A549 (cell line): ENCODE data around the gene GLYAT. TPM values are rescaled to one million over a fixed set of nuclear protein-coding genes. Genes with fewer than 3 reads are reported as not detected.

Experiments
- ATAC-seq, 2 experiments: fragments of 200-7000 bp in 1 of 2; fragments of >200 bp in 1 of 2; cut with Nextera tagmentation in 1 of 2; cut with Tn5 transposase in 1 of 2; 3 replicates each; pipeline versions ENCODE4 v1.8.0 to v1.9.1; 2018 to 2020; ENCODE audit warnings: mild to moderate bottlenecking in 1 of 2, moderate library complexity in 1 of 2
- CTCF ChIA-PET: fragments of 300-600 bp; sonication (Branson Sonifier 250); formaldehyde crosslinking; extraction: SDS; loops from one replicate; lab custom pipeline; 2021; ENCODE audit warnings: antibody characterized with exemption, inconsistent platforms; lab: Yijun Ruan, JAX
- POLR2A ChIA-PET: fragments of 350-600 bp; formaldehyde crosslinking; extraction: SDS; loops from one replicate; lab custom pipeline; 2021; ENCODE audit warnings: antibody characterized with exemption, inconsistent platforms; lab: Yijun Ruan, JAX
- DNase-seq, 2 experiments: peaks; one replicate each; pipeline versions ENCODE4 v3.0.0 to v3.0.0-alpha.2; 2011 to 2016; ENCODE audit warnings: low read depth in 1 of 2, low spot score in 1 of 2
- FAIRE-seq: peaks from 2 replicates; lab custom pipeline; 2011; peaks lifted over from hg19 to GRCh38; lab: Jason Lieb, UNC
- H3K27ac ChIP-seq, 2 experiments: fragments of >200 bp; sonication (Bioruptor Twin); formaldehyde crosslinking; 3 replicates each; pipeline ENCODE4 v1.5.1; 2016 to 2017
- H3K4me1 ChIP-seq: fragments of >200 bp; sonication (Bioruptor Twin); formaldehyde crosslinking; 3 replicates; pipeline ENCODE4 v1.6.1; 2016
- H3K4me2 ChIP-seq: fragments of >200 bp; sonication (Bioruptor Twin); formaldehyde crosslinking; 3 replicates; pipeline ENCODE4 v1.6.1; 2016
- H3K4me3 ChIP-seq: fragments of >200 bp; sonication (Bioruptor Twin); formaldehyde crosslinking; 3 replicates; pipeline ENCODE4 v1.5.1; 2016
- H3K9me3 ChIP-seq: fragments of >200 bp; sonication (Bioruptor Twin); formaldehyde crosslinking; 3 replicates; pipeline ENCODE4 v1.6.1; 2016
- BCL3 ChIP-seq: fragments of >200 bp; sonication (Bioruptor Twin); formaldehyde crosslinking; IDR thresholded peaks from 3 replicates; pipeline ENCODE4 v1.6.1; 2016
- BHLHE40 ChIP-seq: IDR thresholded peaks from 2 replicates; pipeline ENCODE4 v1.6.1; 2012; ENCODE audit warnings: low read depth, low read length, inconsistent platforms
- CBX8 ChIP-seq: fragments of 200-600 bp; sonication (generic); IDR thresholded peaks from 2 replicates; pipeline ENCODE4 v1.6.1; 2016
- FOSL2 ChIP-seq, 2 experiments: fragments of 450-650 bp in 1 of 2; fragments of >200 bp in 1 of 2; sonication (Bioruptor Twin) in 1 of 2; formaldehyde crosslinking; IDR thresholded peaks; 2 replicates each; pipeline versions ENCODE4 v1.5.0 to v1.6.1; 2016 to 2020; ENCODE audit warnings: mild to moderate bottlenecking in 1 of 2, moderate library complexity in 1 of 2
- HDAC2 ChIP-seq: fragments of 200-600 bp; sonication (generic); IDR thresholded peaks from 2 replicates; pipeline ENCODE4 v1.6.1; 2016
- HEYL ChIP-seq: fragments of 250-450 bp; sonication (Bioruptor Pico); IDR thresholded peaks from 2 replicates; pipeline ENCODE4 v1.8.0; 2021; ENCODE audit warnings: mild to moderate bottlenecking, moderate library complexity
- HOXA7 ChIP-seq: fragments of 250-450 bp; sonication (Bioruptor Pico); IDR thresholded peaks from 2 replicates; pipeline ENCODE4 v1.5.0; 2020; ENCODE audit warnings: mild to moderate bottlenecking, moderate library complexity
- HOXB5 ChIP-seq: fragments of 250-450 bp; sonication (Bioruptor Pico); IDR thresholded peaks from 2 replicates; pipeline ENCODE4 v1.5.0; 2020; ENCODE audit warnings: mild to moderate bottlenecking, moderate library complexity
- JUN ChIP-seq, 2 experiments: fragments of >200 bp; sonication (Bioruptor Twin); formaldehyde crosslinking; IDR thresholded peaks; 2 replicates in 1 of 2; 3 replicates in 1 of 2; pipeline ENCODE4 v1.6.1; 2016 to 2017
- KDM1A ChIP-seq: fragments of 200-600 bp; sonication (generic); IDR thresholded peaks from 2 replicates; pipeline ENCODE4 v1.6.1; 2016; ENCODE audit warnings: low read depth, mild to moderate bottlenecking
- MAX ChIP-seq: IDR thresholded peaks from 2 replicates; pipeline ENCODE4 v1.6.1; 2012
- MYC ChIP-seq: IDR thresholded peaks from 2 replicates; pipeline ENCODE4 v1.6.1; 2012; ENCODE audit warnings: mild to moderate bottlenecking, inconsistent platforms, low read length, improper control_type of control experiment, borderline replicate concordance
- NFE2L2 ChIP-seq: fragments of 150-350 bp; conservative IDR thresholded peaks from 2 replicates; pipeline ENCODE4 v1.6.1; 2014; ENCODE audit warnings: low read length
- NPAS2 ChIP-seq: fragments of 250-450 bp; sonication (Bioruptor Pico); IDR thresholded peaks from 2 replicates; pipeline ENCODE4 v1.8.0; 2022; ENCODE audit warnings: mild to moderate bottlenecking, moderate library complexity, borderline replicate concordance
- PBX3 ChIP-seq: IDR thresholded peaks from 2 replicates; pipeline ENCODE4 v1.6.1; 2012
- PHF8 ChIP-seq: fragments of 200-600 bp; sonication (generic); IDR thresholded peaks from 2 replicates; pipeline ENCODE4 v1.6.1; 2016; ENCODE audit warnings: low read depth, mild to moderate bottlenecking, antibody characterized with exemption, moderate library complexity, borderline replicate concordance
- POLR2A ChIP-seq: IDR thresholded peaks from 2 replicates; pipeline ENCODE4 v1.6.1; 2012; ENCODE audit warnings: mild to moderate bottlenecking, low read length
- RAD21 ChIP-seq, 2 experiments: fragments of >200 bp in 1 of 2; sonication (Bioruptor Twin) in 1 of 2; formaldehyde crosslinking in 1 of 2; IDR thresholded peaks in 1 of 2; conservative IDR thresholded peaks in 1 of 2; 2 replicates in 1 of 2; 3 replicates in 1 of 2; pipeline ENCODE4 v1.6.1; 2012 to 2018; ENCODE audit warnings: inconsistent platforms in 1 of 2
- USF2 ChIP-seq: fragments of 450-650 bp; IDR thresholded peaks from 2 replicates; pipeline ENCODE4 v1.6.1; 2014; ENCODE audit warnings: antibody characterized with exemption
- ZC3H11A ChIP-seq: fragments of 450-650 bp; IDR thresholded peaks from 2 replicates; pipeline ENCODE4 v1.6.1; 2014; ENCODE audit warnings: antibody characterized with exemption, mild to moderate bottlenecking
- ZFP36 ChIP-seq: fragments of 450-650 bp; IDR thresholded peaks from 2 replicates; pipeline ENCODE4 v1.6.1; 2014; ENCODE audit warnings: borderline replicate concordance; ENCODE audit not compliant: partially characterized antibody
- ZSCAN20 ChIP-seq: fragments of 250-450 bp; sonication (Bioruptor Pico); IDR thresholded peaks from 2 replicates; pipeline ENCODE4 v1.8.0; 2022; ENCODE audit warnings: mild to moderate bottlenecking, moderate library complexity
- WGBS: methylation state at CpG from one replicate; pipeline ENCODE4 v1.1.6; 2017; ENCODE audit errors: missing lambda C conversion rate; 5-methylcytosine and 5-hydroxymethylcytosine counted together
- polyA plus RNA-seq, 4 experiments: library from polyadenylated mRNA; depleted of rRNA in 3 of 4; stranded (reverse); fragments of >200 nt; fragmentation: RNase III in 1 of 4; extraction: RNeasy Plus Mini Kit Qiagen cat#74134 plus additional on column Dnase treatment in 1 of 4; gene quantifications; 2 replicates in 3 of 4; 3 replicates in 1 of 4; pipeline ENCODE4 v1.2.3, GENCODE V29; 2011 to 2017

Gene GLYAT
- polyA plus RNA-seq, 2 of the 4 experiments (the other 2 are of a cell fraction) = not detected

- no peaks in the 10 kb centered on the region for H3K4me1 ChIP-seq
- DNase-seq = no peak
- POLR2A ChIA-PET = no interaction called here
- H3K9me3 ChIP-seq = no peaks in the 10 kb centered on the region
- H3K27ac ChIP-seq = no peak overlapping the region
- ATAC-seq = no peak
- FAIRE-seq = no peak
- H3K4me2 ChIP-seq = no peak overlapping the region
- TF ChIP-seq BCL3 (no peak), NFE2L2 (no peak), RAD21 (conservative IDR thresholded peaks at IDR 0.05 in 1 of 2, IDR thresholded peaks at IDR 0.05 in 1 of 2) (no peak), HDAC2 (no peak), NPAS2 (CRISPR knock-in tag) (no peak)
- CTCF ChIA-PET = interaction anchor here (0.6 kb wide), 1 partner anchor 1355 kb away, joined by 3 read pairs; no protein-coding TSS in a partner anchor
- 2% methylated on average over 2 of the region's 2 CpGs for WGBS
- no peak overlapping the region for H3K4me3 ChIP-seq
These were observed 10.4 kb upstream of the GLYAT start for GRCh38 chr11:58742140-58742539.

- no peak overlapping the region for H3K27ac ChIP-seq
- H3K4me2 ChIP-seq = no peak overlapping the region
- DNase-seq = no peak
- CTCF ChIA-PET = no interaction called here
- H3K4me3 ChIP-seq = no peak overlapping the region
- POLR2A ChIA-PET = no interaction called here
- TF ChIP-seq FOSL2 (IDR thresholded peaks at IDR 0.05) (no peak), FOSL2 (CRISPR knock-in tag; IDR thresholded peaks at IDR 0.05) (no peak)
- TF ChIP-seq, all 56 proteins: peak for 0
- no peak for ATAC-seq
- no peak for FAIRE-seq
- Histone ChIP-seq H3K4me1 (no peaks in the 10 kb centered on the region), H3K9me3 (no peaks in the 10 kb centered on the region)
- WGBS = 0% methylated on average over 1 of the region's 1 CpG
These were observed 9.4 kb upstream of the GLYAT start for GRCh38 chr11:58741127-58741526.

- ATAC-seq = no peak
- H3K9me3 ChIP-seq = no peaks in the 10 kb centered on the region
- H3K4me3 ChIP-seq = no peak overlapping the region
- TF ChIP-seq NPAS2 (CRISPR knock-in tag) (no peak), BHLHE40 (no peak), MAX (no peak), FOSL2 (IDR thresholded peaks at IDR 0.05) (no peak), FOSL2 (CRISPR knock-in tag; IDR thresholded peaks at IDR 0.05) (no peak), HDAC2 (no peak), ZC3H11A (no peak), HOXA7 (CRISPR knock-in tag) (no peak), PBX3 (no peak), ZSCAN20 (CRISPR knock-in tag) (no peak), USF2 (no peak), PHF8 (no peak), HOXB5 (CRISPR knock-in tag) (no peak), KDM1A (no peak), ZFP36 (no peak), MYC (no peak), CBX8 (no peak), JUN (IDR thresholded peaks at IDR 0.05) (no peak), HEYL (CRISPR knock-in tag) (no peak), POLR2A (no peak)
- TF ChIP-seq, all 56 proteins: peak for 0
- FAIRE-seq = no peak
- WGBS = 0% methylated on average over 3 of the region's 4 CpGs
- Histone ChIP-seq H3K4me1 (no peaks in the 10 kb centered on the region), H3K27ac (no peak overlapping the region), H3K4me2 (no peak overlapping the region)
- CTCF ChIA-PET = interaction anchor here (1.2 kb wide), 1 partner anchor 9 kb away, joined by 4 read pairs; no protein-coding TSS in a partner anchor
- POLR2A ChIA-PET = no interaction called here
- DNase-seq = no peak
These were observed 8.7 kb upstream of the GLYAT start for GRCh38 chr11:58740447-58740846.
